NK-92 treated with Interleukin-12 subunit alpha and Interleukin-12 subunit beta, amount 100 ng/mL, for 24 hours (cell line): ENCODE data around the gene PRKCA.
"Not testable (repeated sequence)": the region's sequence is repeated elsewhere in the genome, so short reads cannot be mapped to it uniquely, and the experiment has no call there.

ENCODE experiments used
- DNase-seq: peaks from one replicate; lab custom pipeline; 2025; lab: John Stamatoyannopoulos, UW

Gene PRKCA

GRCh38 chr17:66466106-66466820, 163.8 kb downstream of the PRKCA start:
- DNase-seq = no peak

GRCh38 chr17:66466840-66467367, 164.5 kb downstream of the PRKCA start:
- DNase-seq = no peak

- DNase-seq = no peak
These were observed 165.4 kb downstream of the PRKCA start for GRCh38 chr17:66467766-66468165.

- no peak for DNase-seq
These were observed 166.1 kb downstream of the PRKCA start for GRCh38 chr17:66468241-66469087.

GRCh38 chr17:66469088-66469442, 166.7 kb downstream of the PRKCA start:
- no peak for DNase-seq

GRCh38 chr17:66469461-66469860, 167.0 kb downstream of the PRKCA start:
- no peak for DNase-seq

- DNase-seq = no peak
These were observed 167.5 kb downstream of the PRKCA start for GRCh38 chr17:66469890-66470289.

- no peak for DNase-seq
These were observed 169.7 kb downstream of the PRKCA start for GRCh38 chr17:66472123-66472522.

GRCh38 chr17:66474258-66474657, 171.8 kb downstream of the PRKCA start:
- DNase-seq = no peak

GRCh38 chr17:66474806-66475497, 172.5 kb downstream of the PRKCA start:
- no peak for DNase-seq

- DNase-seq = no peak
These were observed 173.6 kb downstream of the PRKCA start for GRCh38 chr17:66476014-66476413.

GRCh38 chr17:66477615-66478283, 175.3 kb downstream of the PRKCA start:
- DNase-seq = no peak

GRCh38 chr17:66479230-66479889, 176.9 kb downstream of the PRKCA start:
- not testable (repeated sequence) for DNase-seq

GRCh38 chr17:66480243-66480642, 177.8 kb downstream of the PRKCA start:
- DNase-seq = no peak

- no peak for DNase-seq
These were observed 178.4 kb downstream of the PRKCA start for GRCh38 chr17:66480802-66481201.

GRCh38 chr17:66481271-66481670, 178.9 kb downstream of the PRKCA start:
- DNase-seq = no peak

GRCh38 chr17:66483906-66484305, 181.5 kb downstream of the PRKCA start:
- DNase-seq = no peak

- no peak for DNase-seq
These were observed 183.0 kb downstream of the PRKCA start for GRCh38 chr17:66485309-66485947.

GRCh38 chr17:66487121-66487520, 184.7 kb downstream of the PRKCA start:
- DNase-seq = no peak

GRCh38 chr17:66487981-66488468, 185.6 kb downstream of the PRKCA start:
- DNase-seq = no peak

GRCh38 chr17:66488864-66489263, 186.5 kb downstream of the PRKCA start:
- no peak for DNase-seq
